ENCODE measurements around the gene TXK.

Gene TXK

DNA sequence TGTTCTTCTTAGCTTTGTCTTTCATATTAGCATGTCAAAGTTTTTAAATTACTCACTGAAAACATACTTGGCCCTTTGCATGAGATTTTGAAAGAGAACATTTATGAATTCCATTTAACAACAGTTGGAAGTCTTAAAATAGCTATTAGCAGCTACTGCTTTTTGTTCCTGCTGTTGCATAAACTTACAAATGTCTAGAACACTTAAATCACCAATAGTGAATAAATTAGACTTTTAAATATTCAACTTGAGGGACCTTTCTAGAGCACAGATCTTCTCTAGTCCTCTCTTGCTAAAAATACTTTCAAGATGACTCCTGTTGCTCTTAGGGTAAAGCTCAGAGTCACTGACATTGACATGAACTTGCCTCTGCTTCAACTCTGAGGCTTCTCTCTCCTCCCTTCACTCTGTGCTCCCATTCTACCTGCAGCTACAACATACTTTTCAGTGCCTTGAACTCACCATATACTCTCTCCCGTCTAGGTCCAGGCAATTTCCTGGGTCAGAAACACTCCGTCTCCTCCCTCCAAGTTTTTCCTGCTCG, 15.8 kb upstream of the TXK start (continued):
- TF ChIP-seq, protein P1, sequence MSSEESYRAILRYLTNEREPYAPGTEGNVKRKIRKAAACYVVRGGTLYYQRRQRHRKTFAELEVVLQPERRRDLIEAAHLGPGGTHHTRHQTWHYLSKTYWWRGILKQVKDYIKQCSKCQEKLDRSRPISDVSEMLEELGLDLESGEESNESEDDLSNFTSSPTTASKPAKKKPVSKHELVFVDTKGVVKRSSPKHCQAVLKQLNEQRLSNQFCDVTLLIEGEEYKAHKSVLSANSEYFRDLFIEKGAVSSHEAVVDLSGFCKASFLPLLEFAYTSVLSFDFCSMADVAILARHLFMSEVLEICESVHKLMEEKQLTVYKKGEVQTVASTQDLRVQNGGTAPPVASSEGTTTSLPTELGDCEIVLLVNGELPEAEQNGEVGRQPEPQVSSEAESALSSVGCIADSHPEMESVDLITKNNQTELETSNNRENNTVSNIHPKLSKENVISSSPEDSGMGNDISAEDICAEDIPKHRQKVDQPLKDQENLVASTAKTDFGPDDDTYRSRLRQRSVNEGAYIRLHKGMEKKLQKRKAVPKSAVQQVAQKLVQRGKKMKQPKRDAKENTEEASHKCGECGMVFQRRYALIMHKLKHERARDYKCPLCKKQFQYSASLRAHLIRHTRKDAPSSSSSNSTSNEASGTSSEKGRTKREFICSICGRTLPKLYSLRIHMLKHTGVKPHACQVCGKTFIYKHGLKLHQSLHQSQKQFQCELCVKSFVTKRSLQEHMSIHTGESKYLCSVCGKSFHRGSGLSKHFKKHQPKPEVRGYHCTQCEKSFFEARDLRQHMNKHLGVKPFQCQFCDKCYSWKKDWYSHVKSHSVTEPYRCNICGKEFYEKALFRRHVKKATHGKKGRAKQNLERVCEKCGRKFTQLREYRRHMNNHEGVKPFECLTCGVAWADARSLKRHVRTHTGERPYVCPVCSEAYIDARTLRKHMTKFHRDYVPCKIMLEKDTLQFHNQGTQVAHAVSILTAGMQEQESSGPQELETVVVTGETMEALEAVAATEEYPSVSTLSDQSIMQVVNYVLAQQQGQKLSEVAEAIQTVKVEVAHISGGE (tag by site-specific recombination; conservative IDR thresholded peaks at IDR 0.05; ENCODE audit: low read depth) = no peak
- no peak for TF ChIP-seq ZNF664 (tag by site-specific recombination; IDR thresholded peaks at IDR 0.05)
- TF ChIP-seq ZNF16 (tag by site-specific recombination; IDR thresholded peaks at IDR 0.05; ENCODE audit: low read depth) = no peak
- no peak for TF ChIP-seq ZNF426 (tag by site-specific recombination; IDR thresholded peaks at IDR 0.05)
- TF ChIP-seq, protein P2, sequence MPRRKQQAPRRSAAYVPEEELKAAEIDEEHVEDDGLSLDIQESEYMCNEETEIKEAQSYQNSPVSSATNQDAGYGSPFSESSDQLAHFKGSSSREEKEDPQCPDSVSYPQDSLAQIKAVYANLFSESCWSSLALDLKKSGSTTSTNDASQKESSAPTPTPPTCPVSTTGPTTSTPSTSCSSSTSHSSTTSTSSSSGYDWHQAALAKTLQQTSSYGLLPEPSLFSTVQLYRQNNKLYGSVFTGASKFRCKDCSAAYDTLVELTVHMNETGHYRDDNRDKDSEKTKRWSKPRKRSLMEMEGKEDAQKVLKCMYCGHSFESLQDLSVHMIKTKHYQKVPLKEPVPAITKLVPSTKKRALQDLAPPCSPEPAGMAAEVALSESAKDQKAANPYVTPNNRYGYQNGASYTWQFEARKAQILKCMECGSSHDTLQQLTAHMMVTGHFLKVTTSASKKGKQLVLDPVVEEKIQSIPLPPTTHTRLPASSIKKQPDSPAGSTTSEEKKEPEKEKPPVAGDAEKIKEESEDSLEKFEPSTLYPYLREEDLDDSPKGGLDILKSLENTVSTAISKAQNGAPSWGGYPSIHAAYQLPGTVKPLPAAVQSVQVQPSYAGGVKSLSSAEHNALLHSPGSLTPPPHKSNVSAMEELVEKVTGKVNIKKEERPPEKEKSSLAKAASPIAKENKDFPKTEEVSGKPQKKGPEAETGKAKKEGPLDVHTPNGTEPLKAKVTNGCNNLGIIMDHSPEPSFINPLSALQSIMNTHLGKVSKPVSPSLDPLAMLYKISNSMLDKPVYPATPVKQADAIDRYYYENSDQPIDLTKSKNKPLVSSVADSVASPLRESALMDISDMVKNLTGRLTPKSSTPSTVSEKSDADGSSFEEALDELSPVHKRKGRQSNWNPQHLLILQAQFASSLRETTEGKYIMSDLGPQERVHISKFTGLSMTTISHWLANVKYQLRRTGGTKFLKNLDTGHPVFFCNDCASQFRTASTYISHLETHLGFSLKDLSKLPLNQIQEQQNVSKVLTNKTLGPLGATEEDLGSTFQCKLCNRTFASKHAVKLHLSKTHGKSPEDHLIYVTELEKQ (tag by site-specific recombination; IDR thresholded peaks at IDR 0.05; ENCODE audit: borderline replicate concordance) = no peak
- TF ChIP-seq ZBTB48 (tag by site-specific recombination; IDR thresholded peaks at IDR 0.05) = no peak
- TF ChIP-seq ZNF76 (tag by site-specific recombination; IDR thresholded peaks at IDR 0.05; ENCODE audit: borderline replicate concordance, low read depth) = no peak

DNA sequence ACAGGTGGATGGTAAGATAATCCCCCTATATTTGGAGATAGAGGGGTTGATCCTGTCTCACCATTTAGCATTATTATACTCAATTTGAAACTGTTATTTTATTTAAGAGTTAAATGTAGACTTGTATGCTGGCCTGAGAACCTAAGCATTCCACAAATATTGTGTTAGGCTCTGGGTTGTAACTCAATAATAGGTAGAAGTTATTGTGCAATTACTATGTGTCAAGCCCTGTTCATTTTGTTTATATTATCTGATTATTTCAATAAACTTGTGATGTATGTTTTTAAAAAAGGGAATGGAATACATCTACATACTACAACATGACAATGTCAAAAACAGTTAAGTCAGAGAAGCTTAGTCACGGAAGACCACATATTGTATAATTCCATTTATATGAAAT, 13.6 kb upstream of the TXK start:
- H3K27ac ChIP-seq (ENCODE audit: extremely low read depth, low read depth, low read length) = no peak overlapping the region
- H3K4me3 ChIP-seq (ENCODE audit: low read depth, low read length) = no peak overlapping the region
- no peaks in the 10 kb centered on the region for H3K4me1 ChIP-seq (ENCODE audit: control insufficient read depth, insufficient read depth, low read length)
- no peaks in the 10 kb centered on the region for H3K36me3 ChIP-seq (ENCODE audit: control insufficient read depth in 2 of 2, insufficient read depth in 1 of 2, low read length in 2 of 2)
- H3K9me3 ChIP-seq (ENCODE audit: control insufficient read depth, insufficient read depth, low read depth, low read length) = no peaks in the 10 kb centered on the region
- CTCF ChIA-PET = no interaction called here
- TF ChIP-seq ZNF707 (tag by site-specific recombination; IDR thresholded peaks at IDR 0.05) (no peak), GLIS2 (tag by site-specific recombination; IDR thresholded peaks at IDR 0.05) (no peak), ZXDB (tag by site-specific recombination; IDR thresholded peaks at IDR 0.05) (no peak), ZNF174 (tag by site-specific recombination; IDR thresholded peaks at IDR 0.05) (no peak), ZNF747 (tag by site-specific recombination; IDR thresholded peaks at IDR 0.05) (no peak), ZNF670 (tag by site-specific recombination; IDR thresholded peaks at IDR 0.05; ENCODE audit: low read depth) (no peak), ZNF155 (tag by site-specific recombination; IDR thresholded peaks at IDR 0.05) (no peak), ZNF521 (tag by site-specific recombination; IDR thresholded peaks at IDR 0.05) (no peak), REPIN1 (tag by site-specific recombination; IDR thresholded peaks at IDR 0.05; ENCODE audit: low read depth) (no peak), ZFP69B (tag by site-specific recombination; IDR thresholded peaks at IDR 0.05) (no peak), ZNF792 (tag by site-specific recombination; IDR thresholded peaks at IDR 0.05) (no peak)
- TF ChIP-seq, protein P3, sequence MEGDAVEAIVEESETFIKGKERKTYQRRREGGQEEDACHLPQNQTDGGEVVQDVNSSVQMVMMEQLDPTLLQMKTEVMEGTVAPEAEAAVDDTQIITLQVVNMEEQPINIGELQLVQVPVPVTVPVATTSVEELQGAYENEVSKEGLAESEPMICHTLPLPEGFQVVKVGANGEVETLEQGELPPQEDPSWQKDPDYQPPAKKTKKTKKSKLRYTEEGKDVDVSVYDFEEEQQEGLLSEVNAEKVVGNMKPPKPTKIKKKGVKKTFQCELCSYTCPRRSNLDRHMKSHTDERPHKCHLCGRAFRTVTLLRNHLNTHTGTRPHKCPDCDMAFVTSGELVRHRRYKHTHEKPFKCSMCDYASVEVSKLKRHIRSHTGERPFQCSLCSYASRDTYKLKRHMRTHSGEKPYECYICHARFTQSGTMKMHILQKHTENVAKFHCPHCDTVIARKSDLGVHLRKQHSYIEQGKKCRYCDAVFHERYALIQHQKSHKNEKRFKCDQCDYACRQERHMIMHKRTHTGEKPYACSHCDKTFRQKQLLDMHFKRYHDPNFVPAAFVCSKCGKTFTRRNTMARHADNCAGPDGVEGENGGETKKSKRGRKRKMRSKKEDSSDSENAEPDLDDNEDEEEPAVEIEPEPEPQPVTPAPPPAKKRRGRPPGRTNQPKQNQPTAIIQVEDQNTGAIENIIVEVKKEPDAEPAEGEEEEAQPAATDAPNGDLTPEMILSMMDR (tag by site-specific recombination; IDR thresholded peaks at IDR 0.05) = no peak
- TF ChIP-seq, protein P4, sequence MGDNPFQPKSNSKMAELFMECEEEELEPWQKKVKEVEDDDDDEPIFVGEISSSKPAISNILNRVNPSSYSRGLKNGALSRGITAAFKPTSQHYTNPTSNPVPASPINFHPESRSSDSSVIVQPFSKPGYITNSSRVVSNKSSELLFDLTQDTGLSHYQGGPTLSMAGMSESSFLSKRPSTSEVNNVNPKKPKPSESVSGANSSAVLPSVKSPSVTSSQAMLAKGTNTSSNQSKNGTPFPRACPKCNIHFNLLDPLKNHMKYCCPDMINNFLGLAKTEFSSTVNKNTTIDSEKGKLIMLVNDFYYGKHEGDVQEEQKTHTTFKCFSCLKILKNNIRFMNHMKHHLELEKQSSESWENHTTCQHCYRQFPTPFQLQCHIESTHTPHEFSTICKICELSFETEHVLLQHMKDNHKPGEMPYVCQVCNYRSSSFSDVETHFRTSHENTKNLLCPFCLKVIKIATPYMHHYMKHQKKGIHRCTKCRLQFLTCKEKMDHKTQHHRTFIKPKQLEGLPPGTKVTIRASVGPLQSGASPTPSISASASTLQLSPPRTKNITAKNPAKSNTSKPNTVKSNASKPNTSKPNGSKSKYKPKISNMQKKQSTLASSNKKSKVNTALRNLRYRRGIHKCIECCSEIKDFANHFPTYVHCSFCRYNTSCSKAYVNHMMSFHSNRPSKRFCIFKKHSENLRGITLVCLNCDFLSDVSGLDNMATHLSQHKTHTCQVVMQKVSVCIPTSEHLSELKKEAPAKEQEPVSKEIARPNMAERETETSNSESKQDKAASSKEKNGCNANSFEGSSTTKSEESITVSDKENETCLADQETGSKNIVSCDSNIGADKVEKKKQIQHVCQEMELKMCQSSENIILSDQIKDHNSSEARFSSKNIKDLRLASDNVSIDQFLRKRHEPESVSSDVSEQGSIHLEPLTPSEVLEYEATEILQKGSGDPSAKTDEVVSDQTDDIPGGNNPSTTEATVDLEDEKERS (tag by site-specific recombination; IDR thresholded peaks at IDR 0.05) = no peak
- POLR2A ChIA-PET = no interaction called here

Data from HEK293 (cell line).